Calu3 (cell line): ENCODE results near the gene SUZ12. TPM values are rescaled to one million over a fixed set of nuclear protein-coding genes. Genes with fewer than 3 reads are reported as not detected.
"Not testable (repeated sequence)": the region's sequence is repeated elsewhere in the genome, so short reads cannot be mapped to it uniquely, and the experiment has no call there.

ENCODE experiments used
- BruUV-seq: library from RNA; stranded (reverse); fragments of 400-500 nt; replicated peaks from 2 replicates; lab custom pipeline; 2021; lab: Mats Ljungman, UMichigan
- CTCF ChIA-PET: fragments of 300-600 bp; sonication (Branson Sonifier 250); formaldehyde crosslinking; loops from one replicate; lab custom pipeline; 2022; ENCODE audit warnings: antibody characterized with exemption; lab: Charles Lee
- DNase-seq: peaks from one replicate; pipeline ENCODE4 v3.0.0; 2022
- H3K27ac Mint-ChIP-seq: one replicate; pipeline ENCODE4 v1.8.0; 2022; ENCODE audit warnings: mixed read lengths; ENCODE audit not compliant: unreplicated experiment
- H3K27me3 Mint-ChIP-seq: one replicate; pipeline ENCODE4 v1.8.0; 2022; ENCODE audit warnings: mixed read lengths; ENCODE audit not compliant: unreplicated experiment
- H3K36me3 Mint-ChIP-seq: one replicate; pipeline ENCODE4 v1.8.0; 2022; ENCODE audit warnings: mild to moderate bottlenecking, moderate library complexity, mixed read lengths; ENCODE audit not compliant: insufficient read depth, unreplicated experiment
- H3K4me1 Mint-ChIP-seq: one replicate; pipeline ENCODE4 v1.8.0; 2022; ENCODE audit warnings: mild to moderate bottlenecking, low read depth, mixed read lengths; ENCODE audit not compliant: unreplicated experiment
- H3K4me3 Mint-ChIP-seq: one replicate; pipeline ENCODE4 v1.8.0; 2022; ENCODE audit warnings: mild to moderate bottlenecking, low read depth, moderate library complexity, mixed read lengths; ENCODE audit not compliant: unreplicated experiment
- H3K9me3 Mint-ChIP-seq: one replicate; pipeline ENCODE4 v1.8.0; 2022; ENCODE audit warnings: low read depth, mixed read lengths; ENCODE audit not compliant: unreplicated experiment
- CTCF ChIP-seq: fragments of 200-600 bp; IDR thresholded peaks from one replicate; pipeline ENCODE4 v1.8.0; 2022; ENCODE audit warnings: antibody characterized with exemption; ENCODE audit not compliant: unreplicated experiment
- intact Hi-C: fragments of 100-400 bp; cut with micrococcal nuclease; formaldehyde crosslinking; loops from one replicate; pipeline ENCODE4 v1.10.0; 2022; ENCODE audit not compliant: unreplicated experiment
- total RNA-seq: library from RNA; stranded (reverse); gene quantifications from 2 replicates; pipeline ENCODE4 v1.2.3, GENCODE V29; 2022

Gene SUZ12
- total RNA-seq, 1 experiment from 2014 or later = 49.2 TPM

- no peak overlapping the region for H3K4me3 Mint-ChIP-seq
- no TSS peak for BruUV-seq
- no peaks in the 10 kb centered on the region for H3K27me3 Mint-ChIP-seq
- CTCF ChIA-PET = no interaction called here
- TF ChIP-seq CTCF = no peak
- intact Hi-C loops = no loop called here
- no peaks in the 10 kb centered on the region for H3K4me1 Mint-ChIP-seq
- no peaks in the 10 kb centered on the region for H3K9me3 Mint-ChIP-seq
- no peaks in the 10 kb centered on the region for H3K36me3 Mint-ChIP-seq
- no peak overlapping the region for H3K27ac Mint-ChIP-seq
- DNase-seq = no peak
Observed at GRCh38 chr17:31903401-31903800, 33.4 kb upstream of the SUZ12 start.

- intact Hi-C loops = no loop called here
- Mint-ChIP-seq H3K9me3 (no peaks in the 10 kb centered on the region), H3K4me3 (no peak overlapping the region), H3K36me3 (no peaks in the 10 kb centered on the region), H3K27me3 (peaks cover 23% of the 10 kb centered on the region), H3K27ac (no peak overlapping the region), H3K4me1 (no peaks in the 10 kb centered on the region)
- DNase-seq = no peak
- no peak for TF ChIP-seq CTCF
- no TSS peak for BruUV-seq
- CTCF ChIA-PET = no interaction called here
Observed at GRCh38 chr17:31907342-31907962, 29.4 kb upstream of the SUZ12 start.

- Mint-ChIP-seq H3K27ac (no peak overlapping the region), H3K4me1 (no peaks in the 10 kb centered on the region), H3K36me3 (no peaks in the 10 kb centered on the region), H3K9me3 (no peaks in the 10 kb centered on the region), H3K27me3 (peaks cover 23% of the 10 kb centered on the region), H3K4me3 (no peak overlapping the region)
- intact Hi-C loops = no loop called here
- no TSS peak for BruUV-seq
- no peak for DNase-seq
- CTCF ChIA-PET = no interaction called here
- TF ChIP-seq CTCF = no peak
Observed at GRCh38 chr17:31908386-31908785, 28.4 kb upstream of the SUZ12 start.

GRCh38 chr17:31912705-31913104, 24.1 kb upstream of the SUZ12 start:
- BruUV-seq, intact Hi-C loops, H3K4me1 Mint-ChIP-seq, H3K36me3 Mint-ChIP-seq, H3K27ac Mint-ChIP-seq, DNase-seq, H3K4me3 Mint-ChIP-seq, H3K9me3 Mint-ChIP-seq: not testable (repeated sequence)
- H3K27me3 Mint-ChIP-seq = peaks cover 23% of the 10 kb centered on the region
- CTCF ChIA-PET = interaction anchor here (0.6 to 1.0 kb wide), 3 partner anchors 11 to 299 kb away, joined by 3 read pairs; partner anchors contain the start of gene UTP6

GRCh38 chr17:31915456-31916100, 21.2 kb upstream of the SUZ12 start:
- CTCF ChIA-PET = interaction anchor here (0.7 to 1.0 kb wide), 2 partner anchors 10 to 13 kb away, joined by 3 to 5 read pairs; no protein-coding TSS in a partner anchor
- Mint-ChIP-seq H3K27me3 (peaks cover 4% of the 10 kb centered on the region), H3K36me3 (no peaks in the 10 kb centered on the region), H3K4me3 (no peak overlapping the region), H3K4me1 (peaks cover 22% of the 10 kb centered on the region), H3K9me3 (no peaks in the 10 kb centered on the region), H3K27ac (no peak overlapping the region)
- TF ChIP-seq CTCF = no peak
- DNase-seq = no peak
- intact Hi-C loops = no loop called here
- BruUV-seq = no TSS peak
